MCF 10A (cell line): ENCODE data around the gene STXBP6. TPM values are rescaled to one million over a fixed set of nuclear protein-coding genes. Genes with fewer than 3 reads are reported as not detected.

Experiments used
- BruUV-seq: library from RNA; stranded (reverse); fragments of 400-500 nt; replicated peaks from 2 replicates; lab custom pipeline; 2021; lab: Mats Ljungman, UMichigan
- CTCF ChIA-PET: fragments of 300-600 bp; sonication (Branson Sonifier 250); formaldehyde crosslinking; extraction: SDS; loops from one replicate; lab custom pipeline; 2021; ENCODE audit warnings: antibody characterized with exemption, inconsistent platforms; lab: Yijun Ruan, JAX
- POLR2A ChIA-PET: fragments of 300-600, 350-650 bp; sonication (Branson Sonifier 250); formaldehyde crosslinking; extraction: SDS; loops from one replicate; lab custom pipeline; 2020; ENCODE audit warnings: antibody characterized with exemption, inconsistent platforms; lab: Yijun Ruan, JAX
- DNase-seq: peaks from one replicate; pipeline ENCODE4 v3.0.0-alpha.2; 2018; ENCODE audit not compliant: unreplicated experiment
- H3K27ac Mint-ChIP-seq: one replicate; pipeline ENCODE4 v1.8.0; 2022; ENCODE audit warnings: mild to moderate bottlenecking, low read depth, mixed read lengths; ENCODE audit not compliant: unreplicated experiment
- H3K27me3 Mint-ChIP-seq: one replicate; pipeline ENCODE4 v1.8.0; 2022; ENCODE audit warnings: mixed read lengths; ENCODE audit not compliant: insufficient read depth, unreplicated experiment
- H3K36me3 Mint-ChIP-seq: one replicate; pipeline ENCODE4 v1.8.0; 2022; ENCODE audit warnings: mild to moderate bottlenecking, moderate library complexity, mixed read lengths; ENCODE audit not compliant: insufficient read depth, unreplicated experiment
- H3K4me1 Mint-ChIP-seq: one replicate; pipeline ENCODE4 v1.8.0; 2022; ENCODE audit warnings: mixed read lengths; ENCODE audit not compliant: insufficient read depth, unreplicated experiment
- H3K4me3 Mint-ChIP-seq: one replicate; pipeline ENCODE4 v1.8.0; 2022; ENCODE audit warnings: mild to moderate bottlenecking, moderate library complexity, mixed read lengths; ENCODE audit not compliant: unreplicated experiment
- H3K9me3 Mint-ChIP-seq: one replicate; pipeline ENCODE4 v1.8.0; 2022; ENCODE audit warnings: mixed read lengths; ENCODE audit not compliant: unreplicated experiment
- CTCF ChIP-seq: fragments of 200-600 bp; IDR thresholded peaks from one replicate; pipeline ENCODE4 v1.8.0; 2022; ENCODE audit warnings: antibody characterized with exemption, mild to moderate bottlenecking; ENCODE audit not compliant: unreplicated experiment
- intact Hi-C: fragments of 100-400 bp; cut with micrococcal nuclease; formaldehyde crosslinking; loops from 2 replicates; pipeline ENCODE4 v1.14.1; 2022
- total RNA-seq: library from RNA; stranded (reverse); gene quantifications from 2 replicates; pipeline ENCODE4 v1.2.3, GENCODE V29; 2022

STXBP6 gene
- total RNA-seq, 1 experiment from 2014 or later, result not detected

GRCh38 chr14:24909523-24910302 lies 140.2 kb downstream of the STXBP6 start:
- H3K4me3 Mint-ChIP-seq, result no peak overlapping the region
- POLR2A ChIA-PET, result no interaction called here
- H3K27me3 Mint-ChIP-seq, result no peaks in the 10 kb centered on the region
- no peaks in the 10 kb centered on the region for H3K36me3 Mint-ChIP-seq
- no peak for TF ChIP-seq CTCF
- CTCF ChIA-PET, result interaction anchor here (0.6 kb wide), 1 partner anchor 13 kb away, joined by 4 read pairs; no protein-coding TSS in a partner anchor
- no peaks in the 10 kb centered on the region for H3K9me3 Mint-ChIP-seq
- H3K4me1 Mint-ChIP-seq, result peaks cover 11% of the 10 kb centered on the region
- no peak for DNase-seq
- BruUV-seq, result no TSS peak
- no peak overlapping the region for H3K27ac Mint-ChIP-seq
- intact Hi-C loops, result loop anchor here (5.0 kb wide), 1 partner anchor 98 kb away; no protein-coding TSS in a partner anchor

GRCh38 chr14:24908592-24909236 lies 141.2 kb downstream of the STXBP6 start:
- BruUV-seq, result no TSS peak
- peaks cover 11% of the 10 kb centered on the region for H3K4me1 Mint-ChIP-seq
- TF ChIP-seq CTCF, result no peak
- H3K9me3 Mint-ChIP-seq, result no peaks in the 10 kb centered on the region
- H3K27ac Mint-ChIP-seq, result no peak overlapping the region
- intact Hi-C loops, result no loop called here
- no peak for DNase-seq
- H3K36me3 Mint-ChIP-seq, result no peaks in the 10 kb centered on the region
- ChIA-PET CTCF (interaction anchor here (0.6 kb wide), 1 partner anchor 12 kb away, joined by 4 read pairs; no protein-coding TSS in a partner anchor), POLR2A (no interaction called here)
- H3K27me3 Mint-ChIP-seq, result no peaks in the 10 kb centered on the region
- H3K4me3 Mint-ChIP-seq, result no peak overlapping the region

- peaks cover 4% of the 10 kb centered on the region for H3K4me1 Mint-ChIP-seq
- no TSS peak for BruUV-seq
- H3K4me3 Mint-ChIP-seq, result no peak overlapping the region
- no peak for TF ChIP-seq CTCF
- H3K27ac Mint-ChIP-seq, result no peak overlapping the region
- ChIA-PET POLR2A (no interaction called here), CTCF (no interaction called here)
- no peaks in the 10 kb centered on the region for H3K9me3 Mint-ChIP-seq
- DNase-seq, result no peak
- H3K36me3 Mint-ChIP-seq, result no peaks in the 10 kb centered on the region
- no peaks in the 10 kb centered on the region for H3K27me3 Mint-ChIP-seq
- intact Hi-C loops, result no loop called here
Observed at GRCh38 chr14:24904533-24904932, 145.4 kb downstream of the STXBP6 start.

GRCh38 chr14:24903337-24903736 lies 146.6 kb downstream of the STXBP6 start:
- intact Hi-C loops, result no loop called here
- TF ChIP-seq CTCF, result no peak
- H3K36me3 Mint-ChIP-seq, result no peaks in the 10 kb centered on the region
- no peaks in the 10 kb centered on the region for H3K27me3 Mint-ChIP-seq
- H3K27ac Mint-ChIP-seq, result no peak overlapping the region
- peaks cover 4% of the 10 kb centered on the region for H3K4me1 Mint-ChIP-seq
- no TSS peak for BruUV-seq
- CTCF ChIA-PET, result no interaction called here
- H3K4me3 Mint-ChIP-seq, result no peak overlapping the region
- POLR2A ChIA-PET, result no interaction called here
- no peak for DNase-seq
- H3K9me3 Mint-ChIP-seq, result no peaks in the 10 kb centered on the region
